Uterus (tissue), 4 donors: ENCODE results near the gene SGIP1. TPM values are rescaled to one million over a fixed set of nuclear protein-coding genes. Genes with fewer than 3 reads are reported as not detected.

Experiments used
- DNase-seq, 2 donors: peaks; one replicate each; pipeline ENCODE4 v3.0.0-alpha.2; 2019 to 2020
- H3K27ac ChIP-seq, 2 donors: fragments of 200-600 bp; sonication (generic); 1 replicate in 1 of 2; 2 replicates in 1 of 2; pipeline ENCODE4 v1.5.1; 2016 to 2018
- H3K27me3 ChIP-seq, 2 donors: fragments of 200-600 bp; sonication (generic); one replicate each; pipeline ENCODE4 v1.5.1; 2018 to 2019; ENCODE audit warnings: control low read depth in 1 of 2
- H3K36me3 ChIP-seq, 2 donors: fragments of 200-600 bp; sonication (generic); one replicate each; pipeline ENCODE4 v1.5.1; 2019; ENCODE audit warnings: control low read depth in 1 of 2
- H3K4me1 ChIP-seq, 2 donors: fragments of 200-600 bp; sonication (generic); one replicate each; pipeline ENCODE4 v1.5.1; 2018 to 2019; ENCODE audit warnings: control low read depth in 1 of 2
- H3K4me3 ChIP-seq, 2 donors: fragments of 200-600 bp; sonication (generic); 1 replicate in 1 of 2; 2 replicates in 1 of 2; pipeline ENCODE4 v1.5.1; 2018 to 2019; ENCODE audit warnings: mild to moderate bottlenecking in 1 of 2
- H3K9me3 ChIP-seq, 2 donors: fragments of 200-600 bp; sonication (generic); one replicate each; pipeline ENCODE4 v1.5.1; 2019; ENCODE audit warnings: control low read depth in 1 of 2
- POLR2A ChIP-seq, 2 donors: fragments of 450-650 bp; IDR thresholded peaks; one replicate each; pipeline ENCODE4 v1.6.1; 2016; ENCODE audit warnings: antibody characterized with exemption in 2 of 2, mild to moderate bottlenecking in 1 of 2, moderate library complexity in 1 of 2
- intact Hi-C: fragments of 100-400 bp; cut with DNase I; formaldehyde crosslinking; loops from one replicate; pipeline ENCODE4 v1.15.1; 2023; ENCODE audit warnings: low total_unique reads
- total RNA-seq, 4 donors: library from RNA; depleted of rRNA in 3 of 4; stranded (reverse); fragments of >200 nt in 3 of 4; gene quantifications; one replicate each; pipeline versions ENCODE4 v1.1.0 to v1.2.4, GENCODE V29; 2014 to 2023
- TF ChIP-seq, protein P1 (sequence below), 4 experiments: fragments of 200-600 bp in 2 of 4; fragments of 450-650 bp in 2 of 4; sonication (generic) in 2 of 4; IDR thresholded peaks; one replicate each; pipeline ENCODE4 v1.5.1; 2016 to 2019; ENCODE audit warnings: antibody characterized with exemption in 4 of 4, mild to moderate bottlenecking in 2 of 4, moderate library complexity in 1 of 4
- donor health status: DM: yes; HTN: yes; CAD: no.

The SGIP1 gene
- total RNA-seq, 4 donors from 2014 or later, result 2.8 to 23.0 (median 6.4) TPM

DNA sequence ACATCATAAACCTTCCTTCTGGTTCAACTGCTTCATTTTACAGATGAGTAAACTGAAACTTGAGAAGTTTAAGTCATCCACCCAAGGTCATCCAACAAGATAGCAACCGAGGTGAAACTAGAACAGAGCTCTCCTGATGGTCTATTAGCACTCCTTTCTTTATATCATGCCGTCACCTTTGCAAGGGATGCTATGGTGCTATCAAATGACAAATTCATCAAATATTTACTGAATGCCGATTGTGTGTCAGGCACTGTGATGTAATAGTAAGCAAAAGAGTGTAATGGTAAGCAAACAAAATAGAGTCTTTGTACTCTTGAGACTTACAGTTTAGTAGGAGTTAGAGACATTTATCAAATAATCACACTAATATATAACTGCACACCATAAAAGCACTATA lies 14.0 kb upstream of the SGIP1 start:
- no peaks in the 10 kb centered on the region for H3K9me3 ChIP-seq
- no peak for TF ChIP-seq POLR2A (IDR thresholded peaks at IDR 0.05)
- TF ChIP-seq, protein P1, sequence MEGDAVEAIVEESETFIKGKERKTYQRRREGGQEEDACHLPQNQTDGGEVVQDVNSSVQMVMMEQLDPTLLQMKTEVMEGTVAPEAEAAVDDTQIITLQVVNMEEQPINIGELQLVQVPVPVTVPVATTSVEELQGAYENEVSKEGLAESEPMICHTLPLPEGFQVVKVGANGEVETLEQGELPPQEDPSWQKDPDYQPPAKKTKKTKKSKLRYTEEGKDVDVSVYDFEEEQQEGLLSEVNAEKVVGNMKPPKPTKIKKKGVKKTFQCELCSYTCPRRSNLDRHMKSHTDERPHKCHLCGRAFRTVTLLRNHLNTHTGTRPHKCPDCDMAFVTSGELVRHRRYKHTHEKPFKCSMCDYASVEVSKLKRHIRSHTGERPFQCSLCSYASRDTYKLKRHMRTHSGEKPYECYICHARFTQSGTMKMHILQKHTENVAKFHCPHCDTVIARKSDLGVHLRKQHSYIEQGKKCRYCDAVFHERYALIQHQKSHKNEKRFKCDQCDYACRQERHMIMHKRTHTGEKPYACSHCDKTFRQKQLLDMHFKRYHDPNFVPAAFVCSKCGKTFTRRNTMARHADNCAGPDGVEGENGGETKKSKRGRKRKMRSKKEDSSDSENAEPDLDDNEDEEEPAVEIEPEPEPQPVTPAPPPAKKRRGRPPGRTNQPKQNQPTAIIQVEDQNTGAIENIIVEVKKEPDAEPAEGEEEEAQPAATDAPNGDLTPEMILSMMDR (IDR thresholded peaks at IDR 0.05), result no peak
- no peak overlapping the region for H3K4me3 ChIP-seq
- intact Hi-C loops, result no loop called here
- DNase-seq, result no peak
- H3K27ac ChIP-seq, result no peak overlapping the region
- no peaks in the 10 kb centered on the region for H3K36me3 ChIP-seq
- no peaks in the 10 kb centered on the region for H3K27me3 ChIP-seq
- H3K4me1 ChIP-seq, result no peaks in the 10 kb centered on the region

DNA sequence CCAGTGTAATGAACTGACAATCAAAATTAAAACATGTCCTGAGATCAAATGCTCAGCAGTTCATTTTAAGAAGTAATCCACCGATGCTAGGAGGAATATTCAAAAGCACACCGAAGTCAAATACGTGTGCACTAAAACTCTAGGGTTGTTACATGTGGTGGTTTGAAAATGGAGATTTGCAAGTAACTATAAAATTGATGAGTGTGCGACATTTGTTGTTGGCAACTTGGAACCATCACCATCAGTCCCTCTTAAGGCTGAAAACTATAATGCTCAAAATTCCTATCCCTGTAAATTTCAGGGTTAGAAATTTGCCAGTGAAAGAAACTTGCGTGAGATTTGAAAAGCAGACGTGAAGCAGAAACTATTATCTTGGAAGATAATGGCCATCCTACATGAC lies 13.3 kb upstream of the SGIP1 start:
- Histone ChIP-seq H3K4me1 (no peaks in the 10 kb centered on the region), H3K9me3 (no peaks in the 10 kb centered on the region), H3K27me3 (no peaks in the 10 kb centered on the region), H3K4me3 (no peak overlapping the region), H3K36me3 (no peaks in the 10 kb centered on the region), H3K27ac (no peak overlapping the region)
- DNase-seq, result no peak
- TF ChIP-seq, protein P1 (IDR thresholded peaks at IDR 0.05), result no peak
- TF ChIP-seq POLR2A (IDR thresholded peaks at IDR 0.05), result no peak
- intact Hi-C loops, result no loop called here

DNA sequence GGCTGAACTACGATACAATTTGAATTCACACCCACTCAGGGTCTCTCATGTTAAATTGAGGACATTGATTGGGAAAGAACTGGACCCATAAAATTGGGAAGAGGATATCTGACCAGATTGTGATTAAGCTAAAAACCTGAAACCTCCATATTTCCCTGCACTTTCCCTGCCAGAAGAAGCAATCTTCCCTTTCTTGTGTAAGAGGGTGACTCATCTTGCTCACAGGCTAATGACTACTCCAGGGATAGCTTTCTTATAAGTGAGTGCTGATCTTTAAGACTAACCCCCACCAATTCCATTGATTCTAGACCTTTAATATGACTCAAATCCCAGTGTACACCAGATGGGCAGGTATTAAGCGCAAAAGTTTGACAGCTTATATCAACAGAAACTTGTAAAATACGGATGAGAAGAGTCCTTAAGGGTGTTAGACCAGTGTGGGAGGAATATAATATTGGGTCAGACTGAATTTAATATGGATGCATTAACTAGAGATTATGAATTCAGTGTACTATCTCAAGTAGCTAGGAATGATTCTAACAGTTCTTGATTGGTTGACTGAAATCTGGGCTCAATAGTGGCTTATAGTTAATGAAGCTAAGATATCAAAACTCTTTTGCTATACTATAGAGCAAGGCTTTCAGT lies 12.1 kb upstream of the SGIP1 start:
- TF ChIP-seq, protein P1 (IDR thresholded peaks at IDR 0.05), result no peak
- no peak for TF ChIP-seq POLR2A (IDR thresholded peaks at IDR 0.05)
- intact Hi-C loops, result no loop called here
- DNase-seq, result no peak
- Histone ChIP-seq H3K36me3 (no peaks in the 10 kb centered on the region), H3K27ac (no peak overlapping the region), H3K9me3 (no peaks in the 10 kb centered on the region), H3K27me3 (no peaks in the 10 kb centered on the region), H3K4me3 (no peak overlapping the region), H3K4me1 (no peaks in the 10 kb centered on the region)

DNA sequence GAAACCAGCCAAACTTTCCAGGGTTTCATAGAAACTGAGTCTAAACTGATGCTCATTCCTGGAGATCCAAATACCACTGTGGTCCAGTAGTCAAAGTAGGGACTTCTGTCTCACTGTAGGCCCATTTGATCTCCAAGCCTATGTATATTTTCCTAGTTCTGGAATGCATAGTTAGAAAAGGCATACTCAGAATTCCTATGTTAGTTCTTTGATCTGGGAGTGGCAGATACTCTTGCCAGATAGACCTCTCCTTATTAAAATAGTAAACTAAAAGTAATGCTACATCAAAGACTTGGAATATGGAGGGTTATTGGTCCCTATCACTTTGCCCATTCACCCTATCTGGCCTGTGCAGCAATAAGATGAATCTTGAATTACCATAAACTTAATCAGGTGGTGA lies 10.4 kb upstream of the SGIP1 start:
- H3K4me3 ChIP-seq, result no peak overlapping the region
- intact Hi-C loops, result no loop called here
- TF ChIP-seq POLR2A (IDR thresholded peaks at IDR 0.05), result no peak
- TF ChIP-seq, protein P1 (IDR thresholded peaks at IDR 0.05), result no peak
- DNase-seq, result no peak
- H3K27me3 ChIP-seq, result no peaks in the 10 kb centered on the region
- H3K9me3 ChIP-seq, result no peaks in the 10 kb centered on the region
- no peak overlapping the region for H3K27ac ChIP-seq
- no peaks in the 10 kb centered on the region for H3K36me3 ChIP-seq
- H3K4me1 ChIP-seq, result no peaks in the 10 kb centered on the region

DNA sequence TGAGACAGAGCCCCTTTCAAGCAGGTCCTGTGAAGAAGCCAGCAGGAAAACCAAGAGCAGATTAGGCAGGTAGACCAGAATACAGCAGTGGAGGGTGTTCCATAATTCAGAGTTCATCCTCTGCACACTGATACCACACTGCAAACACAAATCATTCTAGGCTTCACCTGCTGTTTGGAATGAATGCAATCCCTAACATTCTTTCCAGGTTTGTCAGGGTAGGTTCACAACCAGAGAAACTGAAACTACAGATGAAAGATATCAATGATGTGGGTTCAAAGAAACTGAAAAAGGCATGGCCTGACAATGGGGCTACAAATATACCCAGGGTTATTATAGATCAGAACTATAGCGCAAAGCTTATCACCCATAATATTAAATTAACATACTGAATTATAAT lies 8.9 kb upstream of the SGIP1 start:
- DNase-seq, result no peak
- Histone ChIP-seq H3K27me3 (no peaks in the 10 kb centered on the region), H3K36me3 (no peaks in the 10 kb centered on the region), H3K9me3 (no peaks in the 10 kb centered on the region), H3K4me1 (no peaks in the 10 kb centered on the region), H3K27ac (no peak overlapping the region), H3K4me3 (no peak overlapping the region)
- TF ChIP-seq, protein P1 (IDR thresholded peaks at IDR 0.05), result no peak
- TF ChIP-seq POLR2A (IDR thresholded peaks at IDR 0.05), result no peak
- intact Hi-C loops, result no loop called here
